DLD1 (cell line): ENCODE data around the gene RGS8.

Experiments used
- in situ Hi-C: cut with HindIII; loops from 2 replicates; pipeline ENCODE4 v1.10.0; 2017; ENCODE audit warnings: low sequenced_read_pairs

The RGS8 gene

GRCh38 chr1:182672487-182672836 lies 11.9 kb downstream of the RGS8 start:
- in situ Hi-C loops, result no loop called here

GRCh38 chr1:182671750-182672486 lies 12.5 kb downstream of the RGS8 start:
- in situ Hi-C loops, result no loop called here

DNA sequence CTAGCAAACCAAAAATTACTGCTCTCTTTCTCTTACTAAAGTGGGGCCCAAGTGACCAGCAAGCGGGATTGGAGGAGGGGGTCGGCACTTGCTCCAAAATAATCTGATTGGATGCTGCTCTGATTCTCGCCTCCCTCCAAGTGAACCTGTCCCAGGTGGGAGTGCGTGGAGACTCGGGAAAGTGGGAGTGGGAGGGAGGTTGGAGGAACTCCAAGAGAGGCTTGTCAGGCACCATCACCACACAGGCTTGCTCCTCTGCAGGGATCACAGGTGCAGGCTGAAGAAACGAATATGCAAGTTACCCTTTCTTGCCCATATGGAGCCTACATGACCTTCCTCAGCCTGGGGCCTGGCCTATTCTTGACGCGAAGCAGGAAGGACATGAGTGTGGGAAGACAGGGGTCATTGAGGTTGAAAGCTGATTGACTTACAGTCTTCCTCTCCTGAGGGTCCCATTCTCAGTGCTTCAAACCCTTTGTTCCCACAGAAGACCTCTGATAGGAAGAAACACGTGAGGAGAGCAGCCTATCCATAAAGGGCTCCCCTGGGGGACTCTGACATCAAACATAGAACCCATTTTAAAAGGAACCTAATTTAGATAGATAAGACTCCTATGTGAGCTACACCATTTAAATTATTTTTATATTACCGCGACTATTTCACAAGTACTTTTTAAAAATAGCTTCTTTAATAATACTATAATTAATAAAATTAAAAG lies 14.2 kb downstream of the RGS8 start:
- in situ Hi-C loops, result no loop called here

GRCh38 chr1:182669266-182669665 lies 15.1 kb downstream of the RGS8 start:
- in situ Hi-C loops, result no loop called here

- in situ Hi-C loops, result no loop called here
These were observed 15.8 kb downstream of the RGS8 start for GRCh38 chr1:182668521-182669054.

GRCh38 chr1:182667848-182668505 lies 16.4 kb downstream of the RGS8 start:
- in situ Hi-C loops, result no loop called here

GRCh38 chr1:182666706-182667105 lies 17.7 kb downstream of the RGS8 start:
- in situ Hi-C loops, result no loop called here

GRCh38 chr1:182664296-182664695 lies 20.1 kb downstream of the RGS8 start:
- in situ Hi-C loops, result no loop called here

- in situ Hi-C loops, result no loop called here
These were observed 21.4 kb downstream of the RGS8 start for GRCh38 chr1:182662956-182663355.

GRCh38 chr1:182662121-182662890 lies 22.1 kb downstream of the RGS8 start:
- in situ Hi-C loops, result no loop called here

- in situ Hi-C loops, result no loop called here
These were observed 26.3 kb downstream of the RGS8 start for GRCh38 chr1:182658055-182658454.

DNA sequence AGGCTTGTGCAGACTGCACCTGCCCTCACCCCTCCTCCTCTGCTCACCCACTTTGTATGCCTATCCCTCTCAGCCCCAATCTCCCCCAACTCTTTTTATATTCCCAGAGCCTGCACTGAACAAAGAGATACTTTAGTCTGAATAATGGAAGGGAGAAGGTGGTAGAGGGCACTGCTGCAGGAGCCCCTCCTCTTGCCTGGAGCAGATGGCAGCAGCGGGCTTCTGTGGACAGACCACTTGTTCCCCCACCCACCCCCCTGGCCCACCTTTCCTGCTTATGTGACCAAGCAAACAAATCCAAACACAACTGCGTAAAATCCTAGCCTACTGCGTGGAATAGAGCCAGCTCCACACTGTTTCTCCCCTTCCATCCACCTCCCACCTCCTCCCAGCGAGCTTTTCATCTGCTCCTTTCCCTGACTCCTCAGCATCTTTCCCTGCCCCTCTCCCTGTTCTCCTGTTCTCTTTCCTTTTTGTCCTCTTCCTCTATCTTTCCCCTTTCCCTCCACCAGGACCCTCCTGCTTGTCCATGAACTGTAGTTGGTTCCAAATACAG lies 27.5 kb downstream of the RGS8 start:
- in situ Hi-C loops, result no loop called here

- in situ Hi-C loops, result no loop called here
These were observed 30.4 kb downstream of the RGS8 start for GRCh38 chr1:182653986-182654385.

DNA sequence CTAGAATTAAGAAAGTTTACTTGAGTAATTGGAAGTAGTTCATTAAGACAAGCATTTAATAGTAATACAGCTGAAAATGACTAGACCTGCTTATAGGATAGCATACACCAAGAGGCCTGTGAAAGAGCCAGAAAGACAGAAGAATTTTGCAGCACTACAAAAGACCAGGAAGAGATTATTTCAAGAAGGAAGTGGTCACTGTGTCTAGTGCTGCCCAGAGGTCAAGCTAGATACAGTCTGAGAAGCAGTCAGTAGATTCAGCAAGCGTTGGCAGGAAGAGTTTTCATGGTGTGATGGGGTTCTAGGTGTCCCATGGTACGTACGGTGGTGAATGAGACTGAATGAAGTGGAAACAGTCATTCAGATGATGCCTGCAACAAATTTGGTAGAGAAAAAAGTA lies 31.5 kb downstream of the RGS8 start:
- in situ Hi-C loops, result no loop called here

- in situ Hi-C loops, result no loop called here
These were observed 33.1 kb downstream of the RGS8 start for GRCh38 chr1:182651339-182651724.

DNA sequence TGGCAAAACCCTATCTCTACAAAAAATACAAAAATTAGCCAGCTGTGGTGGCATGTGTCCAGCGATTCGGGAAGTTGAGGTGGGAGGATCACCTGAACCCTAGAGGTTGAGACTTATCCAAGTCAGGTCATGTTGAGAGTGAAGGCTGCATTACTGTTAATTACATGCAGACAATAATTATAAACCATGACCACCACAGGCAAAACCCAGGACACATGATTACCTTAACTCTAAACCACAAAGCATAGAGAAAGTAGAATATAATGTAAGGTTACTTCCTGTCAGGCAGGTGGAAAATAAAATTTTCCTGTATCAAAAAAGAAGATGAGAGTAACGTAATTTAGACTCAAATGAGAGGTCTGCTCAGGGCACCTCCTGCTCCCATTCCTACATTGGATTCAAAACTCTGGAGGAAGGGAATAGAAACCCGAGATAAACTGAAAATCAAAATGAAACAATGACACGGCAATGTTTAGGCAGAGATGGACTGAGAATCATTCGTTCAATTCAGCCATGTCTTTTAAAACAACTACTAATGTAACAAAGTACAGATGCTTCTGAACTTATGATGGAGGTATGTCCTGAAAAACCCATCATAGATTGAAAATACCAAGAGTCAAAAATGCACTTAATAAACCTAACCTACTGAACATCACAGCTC lies 33.6 kb downstream of the RGS8 start:
- in situ Hi-C loops, result no loop called here

GRCh38 chr1:182649041-182649440 lies 35.3 kb downstream of the RGS8 start:
- in situ Hi-C loops, result no loop called here

DNA sequence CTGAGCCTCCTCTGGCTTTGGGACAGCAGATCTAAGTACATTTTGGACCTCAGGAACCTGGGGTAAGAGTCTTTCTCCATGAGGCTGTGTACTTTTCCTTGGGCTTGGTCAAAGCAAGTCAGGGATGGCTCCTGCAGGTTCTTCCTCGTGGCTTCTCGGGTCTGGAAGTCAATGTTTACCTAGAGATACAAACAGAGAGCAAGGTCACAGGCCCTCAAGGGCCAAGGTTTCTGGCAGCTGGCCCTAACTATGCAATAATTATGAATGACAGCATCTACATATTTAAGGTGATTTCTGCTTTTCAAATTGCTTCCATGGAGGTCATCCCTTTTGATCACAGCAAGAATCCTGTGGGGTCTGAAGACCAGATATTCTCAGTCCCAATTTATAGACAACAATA lies 37.6 kb downstream of the RGS8 start:
- in situ Hi-C loops, result no loop called here

DNA sequence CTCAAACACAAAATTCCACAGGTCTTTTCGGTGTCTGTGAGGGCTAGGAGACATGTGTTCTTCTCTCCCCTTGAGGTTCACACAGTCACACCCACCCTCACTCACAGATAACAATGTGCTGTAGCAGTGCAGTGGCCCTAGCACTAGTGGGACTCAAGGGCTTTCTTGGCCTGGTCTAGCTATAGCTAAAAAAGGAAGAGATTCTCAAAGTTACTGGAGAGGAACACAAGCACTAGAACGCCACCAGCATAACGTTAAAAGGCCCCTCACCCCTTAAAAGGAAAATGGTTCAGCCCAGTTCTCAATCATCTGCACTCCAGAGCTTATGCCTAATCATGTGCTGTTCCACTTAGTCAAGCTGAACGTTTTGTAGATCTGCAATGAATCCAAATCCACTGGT lies 39.5 kb downstream of the RGS8 start:
- in situ Hi-C loops, result no loop called here

DNA sequence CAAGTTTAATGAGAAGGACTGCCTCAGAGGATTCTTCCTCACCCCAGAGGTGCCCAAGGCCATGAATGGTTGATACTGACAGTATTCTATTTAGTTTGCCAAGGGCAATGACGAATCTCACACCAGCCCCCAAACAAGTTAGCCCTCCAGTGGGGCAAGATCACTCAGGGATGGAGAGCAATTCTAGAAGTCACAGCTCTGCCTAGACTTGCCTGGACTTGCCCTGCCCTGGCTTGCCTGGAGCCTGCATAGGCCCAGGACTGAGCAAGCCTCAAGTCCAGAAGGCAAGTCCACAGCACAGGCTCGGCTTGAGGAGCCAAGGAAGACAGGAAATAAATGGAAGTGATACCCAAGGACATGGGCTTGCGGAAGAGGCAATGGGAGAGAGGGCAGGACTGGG lies 40.7 kb downstream of the RGS8 start:
- in situ Hi-C loops, result no loop called here
